PC-3 (cell line): Measurements from ENCODE around the gene PRKCE. TPM values are rescaled to one million over a fixed set of nuclear protein-coding genes. Genes with fewer than 3 reads are reported as not detected.

ENCODE experiments used
- ATAC-seq: fragments of 200-7000 bp; cut with Tn5 transposase; 2 replicates; pipeline ENCODE4 v1.9.1; 2020; ENCODE audit warnings: mild to moderate bottlenecking, moderate library complexity
- BruUV-seq: library from RNA; stranded (reverse); fragments of 400-500 nt; replicated peaks from 2 replicates; lab custom pipeline; 2021; lab: Mats Ljungman, UMichigan
- CTCF ChIA-PET: fragments of 300-600 bp; sonication (Branson Sonifier 250); formaldehyde crosslinking; loops from one replicate; lab custom pipeline; 2022; ENCODE audit warnings: antibody characterized with exemption; lab: Charles Lee
- POLR2A ChIA-PET: fragments of 300-600 bp; sonication (Branson Sonifier 250); formaldehyde crosslinking; loops from one replicate; lab custom pipeline; 2022; ENCODE audit warnings: antibody characterized with exemption; ENCODE audit not compliant: unreplicated experiment; lab: Charles Lee
- DNase-seq: peaks from one replicate; pipeline ENCODE4 v3.0.0-alpha.2; 2015
- H2AFZ ChIP-seq: fragments of 300-600 bp; sonication (generic); 2 replicates; pipeline ENCODE4 v1.6.0; 2016; ENCODE audit warnings: antibody characterized with exemption, low read length
- H3F3A ChIP-seq: fragments of 300-600 bp; sonication (generic); one replicate; pipeline ENCODE4 v1.6.0; 2017; ENCODE audit warnings: antibody characterized with exemption, low read length, control low read depth, mild to moderate bottlenecking; ENCODE audit not compliant: unreplicated experiment
- H3K27ac ChIP-seq: fragments of 300-600 bp; sonication (generic); 2 replicates; pipeline ENCODE4 v1.5.1; 2016; ENCODE audit warnings: mild to moderate bottlenecking, low read length
- H3K27me3 ChIP-seq: fragments of 300-600 bp; sonication (generic); 2 replicates; pipeline ENCODE4 v1.6.1; 2016; ENCODE audit warnings: low read length, mixed read lengths
- H3K36me3 ChIP-seq: fragments of 300-600 bp; sonication (generic); 2 replicates; pipeline ENCODE4 v1.6.1; 2016; ENCODE audit warnings: low read depth, mixed run types, low read length, mixed read lengths
- H3K4me1 ChIP-seq: fragments of 300-600 bp; sonication (generic); 2 replicates; pipeline ENCODE4 v1.5.1; 2016; ENCODE audit warnings: low read length; ENCODE audit not compliant: insufficient read depth
- H3K4me2 ChIP-seq: fragments of 300-600 bp; sonication (generic); 2 replicates; pipeline ENCODE4 v1.6.0; 2016; ENCODE audit warnings: low read length
- H3K4me3 ChIP-seq: fragments of 300-600 bp; sonication (generic); 2 replicates; pipeline ENCODE4 v1.5.1; 2016; ENCODE audit warnings: mild to moderate bottlenecking, low read length, mixed read lengths
- H3K79me2 ChIP-seq: fragments of 300-600 bp; sonication (generic); 2 replicates; pipeline ENCODE4 v1.6.1; 2017; ENCODE audit warnings: low read length, mixed read lengths
- H3K9ac ChIP-seq: fragments of 300-600 bp; sonication (generic); 2 replicates; pipeline ENCODE4 v1.6.0; 2016; ENCODE audit warnings: mild to moderate bottlenecking, low read length
- H3K9me2 ChIP-seq: fragments of 300-600 bp; sonication (generic); replicated peaks from 2 replicates; pipeline ENCODE4 v1.6.1; 2016; ENCODE audit warnings: mixed run types, low read length, mixed read lengths
- H3K9me3 ChIP-seq: fragments of 300-600 bp; sonication (generic); 2 replicates; pipeline ENCODE4 v1.6.1; 2016; ENCODE audit warnings: low read length, mixed read lengths
- H4K20me1 ChIP-seq: fragments of 300-600 bp; sonication (generic); 2 replicates; pipeline ENCODE4 v1.6.1; 2016; ENCODE audit warnings: low read length, mixed read lengths
- CTCF ChIP-seq: fragments of 300-600 bp; sonication (generic); conservative IDR thresholded peaks from 2 replicates; pipeline ENCODE4 v1.5.1; 2017; ENCODE audit warnings: antibody characterized with exemption, low read depth, mild to moderate bottlenecking, low read length
- EZH2 ChIP-seq: fragments of 300-600 bp; sonication (generic); IDR thresholded peaks from one replicate; pipeline ENCODE4 v1.6.1; 2017; ENCODE audit warnings: antibody characterized with exemption, mild to moderate bottlenecking, low read length; ENCODE audit not compliant: unreplicated experiment
- EZH2phosphoT487 ChIP-seq: fragments of 300-600 bp; sonication (generic); IDR thresholded peaks from 2 replicates; pipeline ENCODE4 v1.6.1; 2018; ENCODE audit warnings: mild to moderate bottlenecking, antibody characterized with exemption, low read length, borderline replicate concordance
- intact Hi-C: fragments of 100-400 bp; cut with micrococcal nuclease; formaldehyde crosslinking; loops from 2 replicates; pipeline ENCODE4 v1.9.0; 2023
- total RNA-seq: library from RNA; depleted of rRNA; stranded (reverse); fragments of >200 nt; gene quantifications from 2 replicates; pipeline ENCODE4 v1.2.3, GENCODE V29; 2014

The PRKCE gene
- total RNA-seq, 1 experiment from 2014 or later: 7.0 TPM

GRCh38 chr2:45636008-45636407, 15.5 kb upstream of the PRKCE start:
- Histone ChIP-seq H3K9me2 (no peaks in the 10 kb centered on the region), H3K9ac (no peak overlapping the region), H3K4me1 (peaks cover 11% of the 10 kb centered on the region), H3F3A (no peaks in the 10 kb centered on the region), H3K27ac (no peak overlapping the region), H4K20me1 (no peaks in the 10 kb centered on the region), H3K4me3 (no peak overlapping the region), H3K27me3 (no peaks in the 10 kb centered on the region), H2AFZ (no peak overlapping the region), H3K9me3 (no peaks in the 10 kb centered on the region), H3K79me2 (no peaks in the 10 kb centered on the region), H3K36me3 (no peaks in the 10 kb centered on the region), H3K4me2 (no peak overlapping the region)
- BruUV-seq: no TSS peak
- ATAC-seq (no peak), DNase-seq (no peak)
- CTCF ChIA-PET: no interaction called here
- TF ChIP-seq EZH2phosphoT487: no peak
- intact Hi-C loops: no loop called here
- POLR2A ChIA-PET: no interaction called here

- Histone ChIP-seq H3F3A (no peaks in the 10 kb centered on the region), H3K9ac (no peak overlapping the region), H3K27me3 (no peaks in the 10 kb centered on the region), H3K79me2 (no peaks in the 10 kb centered on the region), H3K9me2 (no peaks in the 10 kb centered on the region), H3K4me1 (peaks cover 11% of the 10 kb centered on the region), H3K4me2 (peak overlapping the region; percentile 28), H3K4me3 (no peak overlapping the region), H2AFZ (no peak overlapping the region), H3K36me3 (no peaks in the 10 kb centered on the region), H4K20me1 (no peaks in the 10 kb centered on the region), H3K9me3 (no peaks in the 10 kb centered on the region), H3K27ac (no peak overlapping the region)
- ChIA-PET CTCF (no interaction called here), POLR2A (interaction anchor here (0.7 kb wide), 1 partner anchor 125 kb away, joined by 3 read pairs; no protein-coding TSS in a partner anchor)
- ATAC-seq (peak; percentile 87), DNase-seq (peak; percentile 85)
- no TSS peak for BruUV-seq
- TF ChIP-seq EZH2 (no peak), EZH2phosphoT487 (no peak), CTCF (no peak)
- intact Hi-C loops: no loop called here
Observed at GRCh38 chr2:45637440-45637839, 14.0 kb upstream of the PRKCE start.

- Histone ChIP-seq H3K79me2 (no peaks in the 10 kb centered on the region), H3K9me3 (no peaks in the 10 kb centered on the region), H2AFZ (no peak overlapping the region), H3K27me3 (no peaks in the 10 kb centered on the region), H3K27ac (no peak overlapping the region), H3K9me2 (no peaks in the 10 kb centered on the region), H3K4me3 (no peak overlapping the region), H3F3A (no peaks in the 10 kb centered on the region), H3K36me3 (no peaks in the 10 kb centered on the region), H4K20me1 (no peaks in the 10 kb centered on the region), H3K4me2 (no peak overlapping the region), H3K4me1 (peaks cover 15% of the 10 kb centered on the region), H3K9ac (no peak overlapping the region)
- BruUV-seq: no TSS peak
- no peak for ATAC-seq
- intact Hi-C loops: no loop called here
- ChIA-PET POLR2A (no interaction called here), CTCF (no interaction called here)
- DNase-seq: no peak
- TF ChIP-seq CTCF (no peak), EZH2 (no peak), EZH2phosphoT487 (no peak)
Observed at GRCh38 chr2:45640576-45640975, 10.9 kb upstream of the PRKCE start.
